IPS DF 19.7 (cell line): Measurements from ENCODE around the gene ALKBH2.

Experiments
- DNase-seq: peaks from one replicate; pipeline ENCODE4 v3.0.0-alpha.2; 2013; ENCODE audit warnings: low read depth, low spot score

The ALKBH2 gene

GRCh38 chr12:109093022-109093918, at the start of gene ALKBH2:
ALKBH2 (minus strand) TSS chr12:109093472; CDS start chr12:109092786, 686 bp downstream.
- DNase-seq, result no peak

- no peak for DNase-seq
These were observed 47.3 kb upstream of the ALKBH2 start for GRCh38 chr12:109140560-109140959.

- DNase-seq, result no peak
These were observed 46.5 kb upstream of the ALKBH2 start for GRCh38 chr12:109139791-109140190.

- DNase-seq, result no peak
These were observed 46.1 kb upstream of the ALKBH2 start for GRCh38 chr12:109139360-109139759.

GRCh38 chr12:109137055-109137454, 43.8 kb upstream of the ALKBH2 start:
- no peak for DNase-seq

GRCh38 chr12:109134186-109134917, 41.1 kb upstream of the ALKBH2 start:
- no peak for DNase-seq

GRCh38 chr12:109131154-109132050, 38.1 kb upstream of the ALKBH2 start:
- DNase-seq, result no peak

GRCh38 chr12:109130297-109131153, 37.3 kb upstream of the ALKBH2 start:
- DNase-seq, result no peak

- DNase-seq, result no peak
These were observed 34.4 kb upstream of the ALKBH2 start for GRCh38 chr12:109127533-109128242.

- no peak for DNase-seq
These were observed 33.5 kb upstream of the ALKBH2 start for GRCh38 chr12:109126784-109127183.

- no peak for DNase-seq
These were observed 32.5 kb upstream of the ALKBH2 start for GRCh38 chr12:109125791-109126190.

GRCh38 chr12:109124878-109125648, 31.8 kb upstream of the ALKBH2 start:
- DNase-seq, result no peak

- DNase-seq, result no peak
These were observed 28.1 kb upstream of the ALKBH2 start for GRCh38 chr12:109121346-109121880.

GRCh38 chr12:109120557-109120956, 27.3 kb upstream of the ALKBH2 start:
- no peak for DNase-seq

- no peak for DNase-seq
These were observed 26.8 kb upstream of the ALKBH2 start for GRCh38 chr12:109120095-109120494.

- no peak for DNase-seq
These were observed 23.3 kb upstream of the ALKBH2 start for GRCh38 chr12:109116611-109116949.

- no peak for DNase-seq
These were observed 22.7 kb upstream of the ALKBH2 start, which contains the start of gene ACACB for GRCh38 chr12:109115758-109116610. ACACB (plus strand) TSS chr12:109116587; CDS start chr12:109139406, 22,819 bp downstream.

- no peak for DNase-seq
These were observed 22.1 kb upstream of the ALKBH2 start for GRCh38 chr12:109115404-109115757.
